Measurements from ENCODE around the gene KCNQ1.

- TF ChIP-seq CTCF (IDR thresholded peaks at IDR 0.05) = no peak
- no peak for TF ChIP-seq EP300 (IDR thresholded peaks at IDR 0.05)
- TF ChIP-seq POLR2A (IDR thresholded peaks at IDR 0.05) = no peak
- TF ChIP-seq POLR2AphosphoS5 (IDR thresholded peaks at IDR 0.05) = no peak
These were observed 346.9 kb downstream of the KCNQ1 start for GRCh38 chr11:2791521-2792380.

Data from sigmoid colon (tissue), 4 donors.